GM19328 (cell line): Measurements from ENCODE around the gene PLD1.

ENCODE experiments used
- ATAC-seq: cut with Tn5 transposase; IDR thresholded peaks from one replicate; pipeline ENCODE4 v1.9.1; 2021; ENCODE audit warnings: mild to moderate bottlenecking, moderate library complexity; ENCODE audit not compliant: unreplicated experiment

PLD1 gene

GRCh38 chr3:171801738-171802589 lies 8.3 kb downstream of the PLD1 start:
- ATAC-seq, result no peak

GRCh38 chr3:171799501-171799900 lies 10.8 kb downstream of the PLD1 start:
- ATAC-seq, result no peak

- ATAC-seq, result no peak
Measured at GRCh38 chr3:171797873-171798272, 12.4 kb downstream of the PLD1 start.

GRCh38 chr3:171797265-171797679 lies 13.0 kb downstream of the PLD1 start:
- ATAC-seq, result no peak

- ATAC-seq, result no peak
Measured at GRCh38 chr3:171796625-171797264, 13.5 kb downstream of the PLD1 start.

GRCh38 chr3:171792531-171792930 lies 17.8 kb downstream of the PLD1 start:
- ATAC-seq, result no peak

GRCh38 chr3:171791692-171792076 lies 18.6 kb downstream of the PLD1 start:
- ATAC-seq, result no peak

- ATAC-seq, result no peak
Measured at GRCh38 chr3:171790898-171791691, 19.2 kb downstream of the PLD1 start.

- ATAC-seq, result no peak
Measured at GRCh38 chr3:171790574-171790897, 19.7 kb downstream of the PLD1 start.

- ATAC-seq, result no peak
Measured at GRCh38 chr3:171789759-171790505, 20.4 kb downstream of the PLD1 start.

GRCh38 chr3:171788546-171789351 lies 21.5 kb downstream of the PLD1 start:
- ATAC-seq, result no peak

- no peak for ATAC-seq
Measured at GRCh38 chr3:171786997-171787396, 23.3 kb downstream of the PLD1 start.

GRCh38 chr3:171784937-171785336 lies 25.3 kb downstream of the PLD1 start:
- ATAC-seq, result no peak

- no peak for ATAC-seq
Measured at GRCh38 chr3:171784387-171784786, 25.9 kb downstream of the PLD1 start.

- ATAC-seq, result no peak
Measured at GRCh38 chr3:171783626-171784025, 26.7 kb downstream of the PLD1 start.

GRCh38 chr3:171783086-171783485 lies 27.2 kb downstream of the PLD1 start:
- ATAC-seq, result no peak

GRCh38 chr3:171782617-171783016 lies 27.7 kb downstream of the PLD1 start:
- ATAC-seq, result no peak

- ATAC-seq, result no peak
Measured at GRCh38 chr3:171781711-171782127, 28.6 kb downstream of the PLD1 start.

GRCh38 chr3:171778493-171778892 lies 31.8 kb downstream of the PLD1 start:
- no peak for ATAC-seq

GRCh38 chr3:171777596-171777995 lies 32.7 kb downstream of the PLD1 start:
- ATAC-seq, result no peak
